Cardiac muscle cell (in vitro differentiated cells and primary cell): Measurements from ENCODE around the gene AFM. TPM values are rescaled to one million over a fixed set of nuclear protein-coding genes. Genes with fewer than 3 reads are reported as not detected.

Source experiments
- DNase-seq, 2 donors: peaks; one replicate each; pipeline versions ENCODE4 v3.0.0 to v3.0.0-alpha.2; 2010 to 2017; ENCODE audit warnings: low read depth in 1 of 2, low spot score in 1 of 2
- H3K27ac ChIP-seq: fragments of 200-600 bp; sonication (generic); 2 replicates; pipeline ENCODE4 v1.5.1; 2016
- H3K27me3 ChIP-seq: fragments of 200-600 bp; sonication (generic); 2 replicates; pipeline ENCODE4 v1.6.0; 2016; ENCODE audit warnings: control low read depth
- H3K36me3 ChIP-seq: fragments of 200-600 bp; sonication (generic); 2 replicates; pipeline ENCODE4 v1.5.1; 2016; ENCODE audit warnings: control low read depth
- H3K4me1 ChIP-seq: fragments of 200-600 bp; sonication (generic); 2 replicates; pipeline ENCODE4 v1.8.1; 2017; ENCODE audit warnings: low read depth, mild to moderate bottlenecking, mixed run types
- H3K4me3 ChIP-seq: fragments of 200-600 bp; sonication (generic); 2 replicates; pipeline ENCODE4 v1.5.1; 2016; ENCODE audit warnings: mild to moderate bottlenecking
- H3K9me3 ChIP-seq: fragments of 200-600 bp; sonication (generic); 2 replicates; pipeline ENCODE4 v1.5.1; 2017; ENCODE audit warnings: low read depth, mild to moderate bottlenecking, control low read depth
- polyA plus RNA-seq: library from polyadenylated mRNA; unstranded; fragments of >200 nt; fragmentation: Nextera tagmentation; extraction: Ambion mirVana; gene quantifications from 2 replicates; pipeline ENCODE4 v1.2.1, GENCODE V29; 2016
- total RNA-seq: library from RNA; depleted of rRNA; stranded (reverse); fragments of >200 nt; gene quantifications from 2 replicates; pipeline ENCODE4 v1.2.3, GENCODE V29; 2016
- TF ChIP-seq, protein P1 (sequence below): IDR thresholded peaks from 2 replicates; pipeline ENCODE4 v1.5.1; 2012; ENCODE audit warnings: low read depth, mild to moderate bottlenecking, low read length

The AFM gene
- total and polyA plus RNA-seq, 2 experiments from 2014 or later, result 0.06 TPM; not detected in 1

DNA sequence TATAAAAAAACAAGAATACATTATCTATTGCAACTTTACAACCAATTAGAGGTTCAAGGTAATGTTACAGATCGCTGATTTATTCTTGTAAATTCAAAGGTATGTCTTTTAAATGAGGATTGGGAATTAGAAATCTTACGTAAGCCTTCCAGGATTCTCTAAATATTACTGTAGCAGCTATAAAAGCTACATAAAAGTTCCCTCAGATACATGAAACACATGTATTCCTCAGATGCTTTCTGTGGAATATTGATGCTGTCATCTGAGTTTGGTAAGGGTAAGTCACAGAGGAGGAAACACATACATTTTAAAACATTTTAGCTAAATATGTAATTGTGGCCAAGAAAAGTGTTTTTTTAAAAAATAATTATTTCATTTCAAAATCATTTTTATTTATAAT lies 42.1 kb upstream of the AFM start:
- Histone ChIP-seq H3K27ac (no peak overlapping the region), H3K4me1 (no peaks in the 10 kb centered on the region), H3K9me3 (no peaks in the 10 kb centered on the region), H3K27me3 (no peaks in the 10 kb centered on the region), H3K4me3 (no peak overlapping the region), H3K36me3 (no peaks in the 10 kb centered on the region)
- no peak for DNase-seq
- TF ChIP-seq, protein P1, sequence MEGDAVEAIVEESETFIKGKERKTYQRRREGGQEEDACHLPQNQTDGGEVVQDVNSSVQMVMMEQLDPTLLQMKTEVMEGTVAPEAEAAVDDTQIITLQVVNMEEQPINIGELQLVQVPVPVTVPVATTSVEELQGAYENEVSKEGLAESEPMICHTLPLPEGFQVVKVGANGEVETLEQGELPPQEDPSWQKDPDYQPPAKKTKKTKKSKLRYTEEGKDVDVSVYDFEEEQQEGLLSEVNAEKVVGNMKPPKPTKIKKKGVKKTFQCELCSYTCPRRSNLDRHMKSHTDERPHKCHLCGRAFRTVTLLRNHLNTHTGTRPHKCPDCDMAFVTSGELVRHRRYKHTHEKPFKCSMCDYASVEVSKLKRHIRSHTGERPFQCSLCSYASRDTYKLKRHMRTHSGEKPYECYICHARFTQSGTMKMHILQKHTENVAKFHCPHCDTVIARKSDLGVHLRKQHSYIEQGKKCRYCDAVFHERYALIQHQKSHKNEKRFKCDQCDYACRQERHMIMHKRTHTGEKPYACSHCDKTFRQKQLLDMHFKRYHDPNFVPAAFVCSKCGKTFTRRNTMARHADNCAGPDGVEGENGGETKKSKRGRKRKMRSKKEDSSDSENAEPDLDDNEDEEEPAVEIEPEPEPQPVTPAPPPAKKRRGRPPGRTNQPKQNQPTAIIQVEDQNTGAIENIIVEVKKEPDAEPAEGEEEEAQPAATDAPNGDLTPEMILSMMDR, result no peak

DNA sequence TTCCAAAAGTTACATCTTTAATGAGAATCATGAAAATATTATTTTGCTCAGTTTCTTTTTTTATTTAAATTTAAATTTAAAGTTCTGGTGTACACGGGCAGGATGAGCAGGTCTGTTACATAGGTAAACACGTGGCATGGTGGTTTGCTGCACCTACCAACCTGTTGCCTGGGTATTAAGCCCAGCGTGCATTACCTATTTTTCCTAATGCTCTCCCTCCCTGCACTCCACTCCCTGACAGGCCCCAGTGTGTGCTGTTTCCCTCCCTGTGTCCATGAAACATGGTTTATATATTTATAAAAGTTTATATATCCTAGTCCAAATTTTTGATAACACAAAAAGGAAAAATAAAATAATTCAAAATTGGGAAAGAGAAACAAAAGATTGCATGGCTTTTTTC lies 41.6 kb upstream of the AFM start:
- Histone ChIP-seq H3K27ac (no peak overlapping the region), H3K4me1 (no peaks in the 10 kb centered on the region), H3K27me3 (no peaks in the 10 kb centered on the region), H3K9me3 (no peaks in the 10 kb centered on the region), H3K36me3 (no peaks in the 10 kb centered on the region), H3K4me3 (no peak overlapping the region)
- TF ChIP-seq, protein P1, result no peak
- no peak for DNase-seq

DNA sequence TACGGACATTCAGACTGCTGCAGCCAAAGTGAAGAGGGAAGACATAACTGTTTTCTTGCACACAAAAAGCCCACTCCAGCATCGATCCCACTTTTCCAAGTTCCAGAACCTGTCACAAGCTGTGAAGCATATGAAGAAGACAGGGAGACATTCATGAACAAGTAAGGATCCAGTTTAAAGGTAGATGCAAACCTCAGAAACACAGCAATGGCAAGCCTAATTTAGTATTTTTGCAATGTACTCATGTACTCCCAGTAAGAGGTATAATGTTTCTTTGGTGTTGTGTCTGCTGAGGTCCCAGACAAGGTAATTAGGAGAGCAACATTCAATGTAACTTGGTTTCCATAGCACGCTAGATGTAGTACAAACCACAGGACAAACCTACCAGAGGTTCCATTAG lies 40.9 kb upstream of the AFM start:
- Histone ChIP-seq H3K4me1 (no peaks in the 10 kb centered on the region), H3K36me3 (no peaks in the 10 kb centered on the region), H3K9me3 (no peaks in the 10 kb centered on the region), H3K4me3 (no peak overlapping the region), H3K27ac (no peak overlapping the region), H3K27me3 (no peaks in the 10 kb centered on the region)
- DNase-seq, result no peak
- TF ChIP-seq, protein P1, result no peak

DNA sequence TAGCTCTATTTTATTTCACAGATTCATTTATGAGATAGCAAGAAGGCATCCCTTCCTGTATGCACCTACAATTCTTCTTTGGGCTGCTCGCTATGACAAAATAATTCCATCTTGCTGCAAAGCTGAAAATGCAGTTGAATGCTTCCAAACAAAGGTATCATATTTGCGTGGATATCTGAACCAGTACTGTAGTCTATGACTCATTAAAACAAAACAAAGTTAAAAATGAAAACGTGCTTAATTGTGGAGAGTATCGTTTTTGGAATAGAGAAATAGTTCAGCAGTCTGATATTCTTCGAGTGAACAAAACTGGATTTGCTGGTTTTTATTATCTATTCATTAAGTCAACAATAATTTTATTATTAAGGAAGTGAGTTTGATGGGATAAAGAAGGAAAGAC lies 39.3 kb upstream of the AFM start:
- Histone ChIP-seq H3K4me3 (no peak overlapping the region), H3K27ac (no peak overlapping the region), H3K9me3 (no peaks in the 10 kb centered on the region), H3K4me1 (no peaks in the 10 kb centered on the region), H3K36me3 (no peaks in the 10 kb centered on the region), H3K27me3 (no peaks in the 10 kb centered on the region)
- DNase-seq, result no peak
- TF ChIP-seq, protein P1, result no peak

DNA sequence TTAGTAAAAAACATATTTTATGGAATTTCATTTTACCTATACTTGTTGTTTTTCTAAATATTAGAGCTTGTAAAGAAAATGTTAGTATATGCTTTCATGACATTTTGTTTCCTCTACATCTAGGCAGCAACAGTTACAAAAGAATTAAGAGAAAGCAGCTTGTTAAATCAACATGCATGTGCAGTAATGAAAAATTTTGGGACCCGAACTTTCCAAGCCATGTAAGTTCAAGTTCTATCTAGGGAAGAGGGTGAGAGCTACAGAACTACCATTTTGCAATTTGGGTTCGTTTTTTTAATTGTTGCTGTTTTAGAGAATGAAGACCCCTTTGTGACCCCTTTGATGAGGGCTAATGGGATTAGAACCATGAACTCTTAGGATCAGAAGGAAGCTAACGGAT lies 38.3 kb upstream of the AFM start:
- H3K4me1 ChIP-seq, result no peaks in the 10 kb centered on the region
- H3K9me3 ChIP-seq, result no peaks in the 10 kb centered on the region
- no peak for DNase-seq
- no peak overlapping the region for H3K4me3 ChIP-seq
- TF ChIP-seq, protein P1, result no peak
- no peaks in the 10 kb centered on the region for H3K27me3 ChIP-seq
- no peaks in the 10 kb centered on the region for H3K36me3 ChIP-seq
- H3K27ac ChIP-seq, result no peak overlapping the region
